NCI-H345 treated with DMSO at 0.1 percent for 48 hours (cell line): ENCODE measurements around the gene TSTD2.

Experiments used
- DNase-seq: peaks from one replicate; lab custom pipeline; 2025; ENCODE audit not compliant: unreplicated experiment; lab: John Stamatoyannopoulos, UW

The TSTD2 gene

DNA sequence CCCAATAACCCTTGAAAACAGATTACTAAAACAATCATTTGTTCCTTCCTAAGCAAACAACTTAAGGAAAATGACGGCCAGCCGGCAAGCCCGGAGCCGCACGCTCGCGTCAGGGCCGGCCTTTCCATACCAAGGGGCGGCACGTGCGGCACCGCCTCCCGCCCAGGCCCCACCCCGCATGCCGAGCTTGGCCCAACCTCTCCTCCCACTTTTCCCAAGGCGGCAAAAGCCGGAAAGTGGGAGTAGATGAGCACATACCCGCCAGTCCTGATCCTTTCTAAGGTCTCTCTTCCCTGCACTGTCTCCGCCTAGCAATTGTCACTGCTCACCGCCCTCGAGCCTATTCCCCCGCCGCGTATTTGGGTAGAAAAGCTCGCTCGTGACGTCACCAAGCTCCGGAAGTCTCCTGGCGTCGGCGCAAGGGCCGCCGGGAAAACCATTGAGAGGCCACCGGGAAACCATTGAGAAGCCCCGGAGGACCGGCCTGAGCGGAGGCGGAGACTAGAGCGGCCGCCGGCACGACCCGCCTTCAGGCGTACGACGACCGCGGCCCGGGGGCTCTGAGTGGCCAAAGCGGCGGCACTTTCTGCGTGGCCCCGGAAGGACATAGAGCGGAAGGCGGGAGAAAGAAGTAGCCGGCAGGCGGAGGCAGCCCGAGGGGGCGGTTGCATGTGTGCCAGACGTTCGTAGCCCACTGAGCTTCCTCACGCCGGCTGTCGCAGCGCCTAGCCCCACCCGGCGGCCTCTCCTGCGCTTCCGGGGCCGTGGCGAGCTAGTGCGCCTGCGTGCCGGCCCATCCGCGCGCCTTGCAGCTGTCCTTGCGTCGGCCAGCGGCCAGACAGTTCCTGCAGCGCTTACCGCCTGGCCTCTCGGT lies at the start of gene TSTD2, which contains the start of gene NCBP1:
TSS of gene TSTD2 (minus strand) at position 384 of the 874 bp plus-strand sequence. CDS start 5,806 bp downstream, outside the sequence.
TSS of gene NCBP1 (plus strand) at position 837 of the 874 bp plus-strand sequence. CDS start 61 bp downstream, outside the sequence.
- DNase-seq = peak; percentile 98

- no peak for DNase-seq
Measured at GRCh38 chr9:97682242-97682641, 49.1 kb upstream of the TSTD2 start.

GRCh38 chr9:97675655-97676054 lies 42.5 kb upstream of the TSTD2 start:
- DNase-seq = no peak

DNA sequence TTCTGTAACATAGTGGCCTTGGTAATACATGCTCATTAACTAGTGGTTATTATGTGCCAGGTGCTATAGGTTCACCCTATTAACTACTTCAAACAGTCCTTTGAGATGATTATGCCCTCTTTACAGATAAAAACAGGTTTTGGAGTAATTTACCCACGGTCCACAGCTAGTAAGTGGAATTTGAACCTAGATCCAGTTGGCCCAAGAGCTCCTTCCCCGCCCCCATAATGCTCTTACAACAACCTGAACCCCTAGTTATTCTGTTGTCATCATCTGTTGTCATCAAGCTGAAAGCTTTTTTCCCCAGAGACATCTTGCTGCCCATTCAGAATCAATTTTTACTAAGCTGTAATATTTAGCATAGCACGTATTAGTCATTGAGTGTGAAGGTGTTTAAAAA lies 40.8 kb upstream of the TSTD2 start:
- DNase-seq = no peak

DNA sequence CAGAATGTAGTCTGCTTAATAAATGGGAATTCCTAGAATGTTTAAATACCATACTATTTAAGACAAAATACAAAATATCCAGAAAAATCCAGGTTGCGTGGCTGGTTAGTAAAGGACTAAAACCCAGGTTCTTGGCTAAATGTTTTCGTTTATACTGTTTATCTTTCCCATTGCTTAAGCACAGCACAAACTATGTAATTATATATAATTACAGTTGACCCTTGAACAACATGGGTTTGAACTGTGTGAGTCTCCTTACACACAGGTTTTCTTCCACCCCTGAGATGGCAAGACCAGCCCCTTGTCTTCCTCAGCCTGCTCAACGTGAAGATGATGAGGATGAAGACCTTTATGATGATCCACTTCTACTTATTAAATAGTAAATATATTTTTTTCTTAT lies 39.2 kb upstream of the TSTD2 start:
- DNase-seq = no peak

GRCh38 chr9:97670586-97670985 lies 37.4 kb upstream of the TSTD2 start:
- no peak for DNase-seq

DNA sequence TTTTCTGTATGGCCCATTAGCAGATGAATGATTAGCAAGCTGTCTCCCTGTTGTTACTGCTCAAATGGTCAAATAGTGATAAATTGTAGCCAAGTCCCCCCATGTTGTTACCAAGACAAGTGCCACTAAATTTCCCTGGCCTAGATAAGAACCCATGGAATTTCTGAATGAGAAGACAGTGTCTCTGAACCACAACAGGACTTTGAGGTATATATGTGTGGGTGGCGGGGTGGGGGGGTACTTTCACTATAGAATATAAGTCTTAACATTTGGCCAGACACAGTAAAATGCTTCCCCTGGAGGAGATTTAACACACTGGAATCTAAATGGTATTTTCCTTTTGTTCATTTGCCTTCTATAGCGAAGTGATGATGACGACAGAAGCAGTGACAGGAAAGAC lies 35.3 kb upstream of the TSTD2 start:
- DNase-seq = no peak

DNA sequence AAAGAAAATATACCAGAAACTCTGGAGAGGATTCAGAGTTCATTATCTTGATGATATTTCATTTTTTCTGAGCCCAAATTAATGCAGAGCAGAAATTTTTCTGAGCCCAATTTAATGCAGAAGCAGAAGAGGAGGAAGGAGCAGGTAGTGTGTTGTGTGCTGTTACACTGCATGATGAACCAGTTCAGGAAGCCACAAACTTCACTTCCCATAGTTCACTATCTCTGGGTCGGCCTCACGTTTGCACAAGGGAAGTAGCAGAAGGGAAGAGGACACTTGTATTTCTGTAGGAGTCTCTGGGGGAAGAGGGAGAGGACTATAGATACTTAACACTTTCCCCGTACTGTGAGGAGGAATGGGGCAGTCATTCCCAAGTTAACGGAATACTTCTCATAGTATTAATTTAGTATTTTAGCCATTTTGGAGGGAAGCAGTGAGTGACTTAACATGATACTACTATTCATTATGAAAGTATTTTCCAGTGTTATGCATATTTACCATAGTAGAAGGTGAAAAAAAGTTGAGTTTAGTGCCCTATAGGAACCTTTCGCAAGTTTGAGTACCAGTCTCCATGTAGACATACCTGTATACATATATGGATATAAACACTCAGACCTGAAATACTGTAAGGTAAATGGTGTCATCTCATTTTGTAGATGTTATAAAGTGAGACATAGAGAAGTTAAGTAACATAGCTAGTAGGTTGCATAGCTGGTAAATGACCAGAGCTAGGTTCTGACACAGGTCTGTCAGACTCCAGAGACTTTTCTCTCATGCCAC lies 33.9 kb upstream of the TSTD2 start:
- no peak for DNase-seq

GRCh38 chr9:97665742-97666141 lies 32.6 kb upstream of the TSTD2 start:
- DNase-seq = no peak

GRCh38 chr9:97660847-97661246 lies 27.7 kb upstream of the TSTD2 start:
- DNase-seq = no peak

GRCh38 chr9:97660340-97660739 lies 27.2 kb upstream of the TSTD2 start:
- DNase-seq = no peak

GRCh38 chr9:97659771-97660170 lies 26.6 kb upstream of the TSTD2 start:
- DNase-seq = no peak

DNA sequence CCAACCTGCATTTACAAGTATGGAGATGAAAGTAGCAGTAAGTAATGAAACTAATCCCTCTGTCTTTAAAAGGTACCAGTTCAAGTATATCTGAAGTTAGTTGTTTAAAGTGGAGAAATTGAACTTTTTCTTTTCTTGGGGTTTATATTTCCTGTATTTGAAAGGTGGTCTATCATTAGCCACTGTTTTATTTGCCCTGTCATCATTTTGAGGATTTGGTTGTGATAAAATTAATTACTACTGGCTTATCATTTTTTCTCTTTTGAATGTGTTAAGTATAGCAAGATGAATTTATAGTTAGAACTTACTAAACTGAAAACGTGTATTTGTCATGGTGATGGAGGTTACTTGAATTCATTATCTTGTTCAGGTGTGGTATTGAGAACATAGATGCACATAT lies 25.5 kb upstream of the TSTD2 start:
- DNase-seq = no peak

DNA sequence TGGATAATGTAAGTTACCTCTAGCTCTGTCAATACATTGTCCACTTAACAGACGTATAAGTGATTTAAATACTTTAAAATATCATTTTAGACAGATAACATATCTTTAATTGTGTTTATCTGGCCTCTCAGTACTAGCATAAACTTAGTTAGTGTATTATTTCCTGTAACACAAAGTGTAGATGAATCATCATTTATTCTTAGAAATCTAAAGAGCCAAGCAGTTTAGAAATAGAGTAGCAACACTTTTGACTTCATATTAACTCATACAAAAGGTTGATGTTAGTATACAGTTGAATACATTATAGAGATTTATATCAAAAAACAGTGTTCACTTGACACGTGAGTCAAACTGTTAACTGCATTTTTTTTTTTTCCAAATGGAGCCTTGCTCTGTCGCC lies 18.5 kb upstream of the TSTD2 start:
- DNase-seq = no peak

- no peak for DNase-seq
Measured at GRCh38 chr9:97647996-97648395, 14.8 kb upstream of the TSTD2 start.

- DNase-seq = no peak
Measured at GRCh38 chr9:97645720-97646119, 12.6 kb upstream of the TSTD2 start.

DNA sequence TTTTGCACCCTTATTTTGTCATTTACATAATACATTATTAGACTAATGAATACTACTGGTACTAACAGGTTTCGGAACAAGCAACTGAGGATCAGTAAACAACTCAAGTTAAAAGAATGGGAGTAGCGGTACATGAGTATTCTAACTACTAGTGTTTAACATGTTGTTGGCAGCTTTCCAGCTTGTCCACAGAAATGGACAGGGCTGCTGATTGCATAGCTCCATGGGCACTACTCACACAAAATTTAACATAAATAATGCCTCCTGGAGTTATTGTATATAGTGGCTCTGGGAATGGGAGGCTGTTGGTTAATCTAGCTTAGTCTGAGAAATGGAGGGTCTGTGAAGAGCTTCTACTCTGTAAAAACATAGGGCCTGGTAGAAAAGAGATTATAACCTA lies 7.2 kb upstream of the TSTD2 start:
- peak; percentile 53 for DNase-seq

GRCh38 chr9:97638666-97639065 lies 5.5 kb upstream of the TSTD2 start:
- DNase-seq = no peak

GRCh38 chr9:97636903-97637302 lies 3.7 kb upstream of the TSTD2 start:
- DNase-seq = no peak

- no peak for DNase-seq
Measured at GRCh38 chr9:97635026-97635425, 1.9 kb upstream of the TSTD2 start.

DNA sequence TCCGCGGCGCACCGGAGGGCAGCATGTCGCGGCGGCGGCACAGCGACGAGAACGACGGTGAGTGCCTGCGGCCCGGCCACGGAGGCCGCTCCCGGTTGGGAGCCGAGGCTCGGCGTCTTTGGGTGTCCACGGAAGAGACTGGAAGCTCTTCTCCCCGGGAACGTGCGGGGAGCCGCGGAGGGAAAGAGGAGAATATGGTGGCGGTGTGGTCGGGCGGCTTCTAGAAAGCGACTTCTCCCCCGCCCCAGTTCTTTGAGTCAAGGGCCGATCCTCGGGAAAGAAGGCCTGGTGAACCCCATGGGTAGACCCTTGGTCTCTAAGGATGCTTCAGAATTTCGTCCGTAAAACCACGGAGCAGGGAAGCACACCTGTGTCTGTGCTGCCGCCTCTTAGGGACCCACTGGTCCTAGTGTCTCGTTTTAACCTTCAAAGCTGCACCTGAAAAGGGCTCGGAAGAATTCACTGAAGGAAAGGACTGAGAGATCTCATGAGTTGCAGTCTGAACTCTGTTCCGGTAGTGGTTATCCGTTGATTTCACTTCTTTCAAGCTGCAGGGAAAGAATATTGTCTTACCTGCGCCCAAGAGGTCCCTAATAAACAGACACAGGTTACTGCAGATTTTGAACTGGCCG lies 807 bp upstream of the TSTD2 start:
- DNase-seq = no peak
